Measurements from ENCODE around the gene CTBP2.
"Not testable (repeated sequence)": the region's sequence is repeated elsewhere in the genome, so short reads cannot be mapped to it uniquely, and the experiment has no call there.

The CTBP2 gene

GRCh38 chr10:125082881-125083575 is 77.3 kb downstream of the CTBP2 start:
- no peak for DNase-seq

- DNase-seq: not testable (repeated sequence)
Observed at GRCh38 chr10:125082471-125082870, 77.9 kb downstream of the CTBP2 start.

- no peak for DNase-seq
Observed at GRCh38 chr10:125081931-125082330, 78.4 kb downstream of the CTBP2 start.

DNA sequence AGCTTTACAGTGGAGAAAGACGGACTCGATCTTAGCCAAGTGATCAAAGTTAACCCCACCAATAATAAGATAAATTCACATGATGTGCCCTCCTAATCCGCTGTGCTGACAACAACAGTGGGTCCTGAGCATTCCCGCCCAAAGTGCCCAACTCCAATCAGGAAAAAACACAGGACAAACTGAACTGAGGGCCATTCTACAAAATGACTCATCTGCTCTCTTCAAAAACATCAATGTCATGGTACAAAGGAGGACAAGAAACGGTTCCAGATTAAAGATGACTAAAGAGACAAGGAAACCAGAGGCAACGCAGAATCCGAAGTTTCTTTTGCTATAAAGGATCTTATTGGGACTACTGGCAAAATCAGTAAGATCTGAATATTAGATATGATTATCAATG is 79.4 kb downstream of the CTBP2 start:
- no peak for DNase-seq

DNA sequence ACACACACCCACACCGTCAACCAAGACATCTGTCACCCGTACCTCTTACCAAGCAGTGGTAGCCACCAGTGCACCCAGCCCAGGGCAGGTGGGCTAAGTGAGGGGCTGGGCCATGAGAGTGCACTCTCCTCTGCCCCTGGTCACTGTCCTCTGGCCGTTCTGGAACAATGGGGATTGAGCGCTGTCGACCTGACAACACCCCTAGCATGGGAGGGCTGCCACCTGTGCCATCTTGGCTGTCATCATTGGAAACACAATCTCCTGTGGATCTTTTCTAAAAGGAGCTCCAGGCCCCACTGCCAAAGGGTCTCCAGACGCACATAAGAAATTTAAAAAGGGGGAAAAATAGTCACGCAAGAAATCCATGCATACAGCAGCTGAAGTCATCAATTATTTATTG is 80.1 kb downstream of the CTBP2 start:
- DNase-seq: no peak

DNA sequence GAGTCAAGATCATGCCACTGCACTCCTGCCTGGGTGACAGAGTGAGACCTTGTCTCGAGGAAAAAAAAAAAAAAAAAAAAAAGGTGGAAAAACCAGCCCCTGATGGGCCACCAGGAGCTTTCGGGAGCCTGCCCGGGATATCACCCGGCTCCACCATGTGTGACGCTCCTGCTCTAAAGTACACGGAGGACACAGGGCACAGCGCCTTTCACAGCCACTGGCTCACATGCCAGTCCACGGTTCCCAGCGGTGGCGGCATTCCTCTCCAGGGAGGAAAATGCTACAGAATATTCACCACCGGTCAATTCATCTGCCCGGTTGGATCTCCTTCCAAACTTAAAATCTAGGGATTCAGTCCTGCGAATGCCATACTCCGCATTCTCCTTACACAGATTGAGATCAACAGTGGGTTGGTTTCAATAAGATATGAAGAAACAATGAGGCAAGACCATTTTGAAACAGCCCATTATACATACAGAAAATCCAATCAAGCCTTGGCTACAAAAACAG is 81.2 kb downstream of the CTBP2 start:
- DNase-seq: no peak

DNA sequence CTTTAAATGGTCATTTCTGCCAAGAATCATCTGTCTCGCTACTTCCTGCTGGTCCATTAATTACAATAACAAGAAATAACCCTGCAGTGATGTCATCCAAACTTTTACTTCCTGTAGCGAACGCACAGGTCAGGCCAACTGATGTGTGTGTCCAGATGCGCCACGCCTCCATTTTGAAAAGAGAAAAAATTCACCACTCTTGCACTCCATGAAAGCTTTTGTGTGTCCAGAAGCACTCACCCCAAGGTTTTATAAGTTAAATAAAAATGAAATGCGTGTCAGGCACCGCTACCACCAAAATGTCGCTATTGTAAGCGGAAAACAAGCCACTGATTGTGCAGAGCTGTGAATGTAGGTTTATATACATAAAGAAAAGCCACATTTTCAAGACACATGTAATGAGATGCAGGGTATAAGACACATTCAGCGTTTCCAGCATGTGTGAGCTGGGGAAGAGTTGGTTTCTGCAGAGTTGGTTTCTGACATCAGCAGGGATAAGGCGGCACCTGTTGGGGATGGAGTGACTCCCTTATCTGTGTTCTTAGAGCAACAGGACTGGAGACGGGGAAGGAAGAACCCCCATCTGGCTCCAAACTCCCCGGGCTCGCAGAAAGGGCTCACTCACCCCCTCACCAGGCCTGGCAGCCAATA is 83.3 kb downstream of the CTBP2 start:
- no peak for DNase-seq

GRCh38 chr10:125076121-125076825 is 84.1 kb downstream of the CTBP2 start:
- DNase-seq: no peak

DNA sequence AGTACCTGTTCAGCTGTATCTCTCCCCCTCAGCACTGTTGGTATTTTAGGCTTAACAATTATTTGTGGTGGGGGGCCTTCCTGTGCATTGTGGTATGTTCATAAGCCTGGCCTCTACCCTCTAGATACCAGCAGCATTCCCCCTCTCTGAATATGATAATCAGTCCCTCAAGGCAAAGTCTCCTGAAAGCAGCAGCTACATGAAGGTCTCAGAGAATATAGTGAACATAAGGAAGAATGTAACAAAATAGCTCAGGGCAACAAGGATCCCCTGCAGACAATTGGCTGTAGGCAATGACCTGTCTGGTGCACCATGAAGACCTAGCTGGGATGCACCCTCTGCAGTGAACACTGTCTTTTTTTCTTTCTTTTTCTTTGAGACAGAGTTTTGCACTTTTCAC is 86.4 kb downstream of the CTBP2 start:
- DNase-seq: no peak

DNA sequence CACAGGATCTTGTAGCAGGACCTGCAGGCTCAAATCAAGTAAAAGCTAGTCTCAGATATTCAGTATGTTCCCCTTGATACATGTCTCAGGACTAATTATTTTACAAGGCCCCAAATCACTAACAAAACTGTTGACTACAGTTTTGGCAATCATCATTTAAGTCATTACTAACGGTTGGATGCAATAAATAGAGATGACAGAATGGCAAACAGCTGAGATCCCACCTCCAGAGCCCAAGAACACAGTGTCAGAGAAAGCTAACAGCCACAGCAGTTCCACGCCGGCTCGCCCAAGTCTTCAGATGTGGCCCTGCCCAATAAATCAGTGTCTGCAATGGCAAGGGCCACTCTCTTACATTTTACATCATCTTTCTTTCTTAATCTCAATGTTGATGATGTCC is 87.6 kb downstream of the CTBP2 start:
- no peak for DNase-seq

DNA sequence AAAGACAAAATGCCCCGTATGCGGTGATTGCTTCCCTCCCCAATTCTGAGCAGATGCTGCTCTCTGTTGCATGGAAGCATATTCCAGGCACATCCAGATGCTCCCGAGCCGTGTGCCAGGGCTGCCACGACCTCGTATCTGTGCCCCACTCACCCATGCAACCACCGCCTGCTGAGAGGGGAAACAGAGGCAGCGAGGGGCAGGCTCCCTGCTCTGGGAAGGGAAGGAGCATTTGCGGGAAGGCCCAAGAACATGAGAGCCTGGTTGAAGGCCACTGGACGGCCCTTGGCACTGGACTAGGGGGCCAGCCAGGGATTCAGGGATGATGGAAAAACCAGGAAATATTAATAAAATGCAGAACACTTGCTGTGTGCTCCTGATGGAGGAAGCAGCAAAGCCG is 89.4 kb downstream of the CTBP2 start:
- no peak for DNase-seq

DNA sequence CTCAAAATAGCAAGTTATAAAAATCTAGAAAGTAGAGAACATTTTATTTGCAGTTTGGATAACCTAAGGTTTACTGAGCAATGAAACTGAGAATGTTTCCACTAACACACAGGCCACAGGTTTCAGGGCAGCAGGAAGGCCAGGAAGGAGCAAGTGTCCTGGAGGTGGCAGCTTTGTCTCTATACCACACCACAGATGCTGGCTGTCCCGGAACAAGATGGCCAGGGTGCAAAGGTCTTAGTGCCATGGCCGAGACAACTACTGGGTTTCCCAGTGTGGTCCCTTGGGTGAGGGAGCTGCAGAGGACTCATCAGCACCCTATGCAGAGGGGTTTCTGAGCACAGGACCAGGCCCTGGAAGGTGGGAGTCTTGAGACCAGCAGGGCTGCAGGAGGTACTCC is 92.0 kb downstream of the CTBP2 start:
- no peak for DNase-seq

DNA sequence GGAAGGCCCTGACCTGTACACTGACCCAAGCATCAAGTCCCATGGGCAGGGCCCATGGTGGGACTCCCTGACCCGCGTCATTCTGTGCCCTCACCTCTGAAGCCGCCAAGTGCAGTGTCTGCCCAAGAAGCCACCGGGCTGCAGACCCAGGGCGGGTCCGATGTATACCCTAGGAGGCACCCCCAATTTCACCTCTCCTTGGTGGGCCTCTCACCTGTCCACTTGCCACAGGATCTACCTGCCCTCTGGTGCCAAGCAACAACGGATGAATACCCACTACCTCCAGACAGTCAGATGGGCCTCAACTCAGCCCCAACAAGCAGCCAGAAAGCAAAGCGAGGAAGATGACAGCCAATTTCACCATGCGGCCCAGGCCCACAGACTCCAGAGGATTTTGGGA is 92.6 kb downstream of the CTBP2 start:
- DNase-seq: no peak

- DNase-seq: no peak
Observed at GRCh38 chr10:125066764-125067450, 93.5 kb downstream of the CTBP2 start.

DNA sequence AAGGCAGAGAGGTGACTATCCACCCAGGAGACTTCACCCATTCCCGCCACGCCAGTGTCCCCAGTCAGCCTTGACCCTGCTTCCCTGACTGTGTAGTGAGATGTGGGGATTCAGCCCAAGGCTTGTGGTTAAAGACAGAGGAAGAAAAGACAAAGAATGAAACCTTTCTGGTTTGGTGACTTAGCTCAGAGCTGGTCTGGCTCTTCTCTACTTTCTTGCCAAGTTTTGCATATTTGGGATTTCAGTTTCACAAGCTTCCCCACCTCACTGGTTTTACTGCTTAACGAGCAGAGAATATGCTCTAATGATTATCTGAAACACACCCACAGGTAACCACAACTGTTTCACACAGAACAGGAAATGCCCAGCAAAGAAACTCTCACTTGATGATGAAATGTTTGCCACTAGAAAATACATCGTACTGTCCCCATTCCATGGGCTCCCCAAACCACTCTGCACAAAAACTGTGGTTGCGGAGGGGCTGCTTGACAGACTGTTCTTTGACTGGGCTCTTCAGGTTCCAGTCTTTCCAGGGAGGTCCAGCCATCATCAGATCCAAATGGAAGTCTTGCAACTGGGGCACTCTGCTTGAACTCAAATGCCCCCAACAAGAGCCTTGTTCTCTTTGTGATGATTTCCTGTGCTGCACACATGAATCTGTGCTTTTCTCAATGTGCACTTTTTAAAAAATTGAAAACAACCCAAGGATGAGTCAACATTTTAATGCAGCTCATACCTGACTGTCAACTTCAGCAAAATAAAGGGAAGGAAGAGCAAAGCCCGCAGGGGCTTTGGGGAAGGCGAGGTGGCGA is 95.5 kb downstream of the CTBP2 start:
- DNase-seq: peak; percentile 69

DNA sequence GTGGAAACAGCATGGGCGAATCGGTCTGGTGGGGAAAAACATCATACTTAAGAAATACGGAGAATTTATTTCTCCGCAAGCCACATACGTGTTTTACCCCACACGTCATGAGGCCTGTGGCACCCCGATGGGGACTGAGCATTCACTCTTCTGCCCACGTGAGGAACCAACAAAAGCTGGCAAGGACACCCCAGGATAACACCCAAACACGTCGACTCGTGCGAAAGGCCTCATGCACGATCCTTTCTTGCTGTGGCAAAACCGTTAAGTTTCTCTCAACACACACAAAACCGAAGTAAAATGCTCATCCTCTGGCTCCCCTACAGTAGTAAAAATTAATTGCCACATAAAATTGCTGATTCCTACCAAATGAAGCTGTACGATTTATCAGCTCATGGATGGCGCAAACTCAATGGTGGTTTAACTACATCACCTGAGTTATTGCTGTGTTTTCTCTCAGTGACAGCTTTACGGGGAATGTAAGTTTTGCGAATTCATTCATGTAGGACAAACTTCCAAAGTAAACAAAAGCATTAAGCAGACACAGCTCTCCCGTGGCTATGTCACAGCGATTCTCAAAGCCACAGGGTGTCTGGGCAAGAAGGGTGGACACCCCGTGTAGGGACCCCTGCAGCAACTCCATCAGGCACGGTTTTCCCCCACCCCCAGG is 97.0 kb downstream of the CTBP2 start:
- DNase-seq: no peak

DNA sequence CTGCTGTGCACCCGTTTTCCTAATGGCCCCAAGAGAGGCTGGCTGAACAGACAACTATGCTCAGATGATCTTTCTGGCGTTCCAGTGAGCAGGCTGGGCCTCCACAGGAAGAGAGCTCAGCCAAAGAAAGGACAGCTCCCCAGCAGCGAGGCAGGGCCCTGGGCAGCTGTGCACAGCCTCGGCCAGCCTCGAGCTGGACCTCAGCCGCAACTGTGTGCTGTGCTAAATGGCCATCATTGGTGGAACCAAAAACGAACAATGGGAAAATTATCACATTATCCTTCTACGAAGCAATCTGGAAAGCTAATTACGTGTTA is 97.5 kb downstream of the CTBP2 start:
- no peak for DNase-seq

DNA sequence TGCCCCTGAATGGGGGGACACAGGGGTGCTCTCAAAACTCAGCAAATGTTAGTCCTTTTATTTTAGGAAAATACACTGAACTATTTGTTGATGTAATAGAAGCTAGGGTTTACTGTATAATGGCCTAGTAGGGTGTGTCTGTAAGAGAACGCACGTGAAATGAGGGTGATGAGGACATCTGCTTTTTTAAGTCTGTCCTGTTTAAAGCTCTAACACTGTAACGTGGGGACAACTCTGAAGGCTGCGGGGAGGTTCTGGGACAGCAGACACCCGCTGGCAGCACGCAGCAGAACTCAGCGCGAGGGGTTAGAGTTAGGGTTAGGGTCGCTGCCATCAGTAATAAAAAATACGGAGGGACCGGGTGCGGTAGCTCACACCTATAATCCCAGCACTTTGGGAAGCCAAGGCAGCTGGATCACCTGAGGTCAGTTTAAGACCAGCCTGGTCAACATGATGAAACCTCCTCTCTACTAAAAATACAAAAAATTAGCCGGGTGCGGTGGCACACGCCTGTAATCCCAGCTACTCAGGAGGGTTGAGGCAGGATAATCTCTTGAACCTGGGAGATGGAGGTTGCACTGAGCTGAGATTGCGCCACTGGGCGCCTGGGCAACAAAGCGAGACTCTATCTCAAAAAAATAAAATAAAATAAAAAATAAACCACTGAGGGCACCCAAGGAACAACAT is 98.0 kb downstream of the CTBP2 start:
- DNase-seq: no peak

DNA sequence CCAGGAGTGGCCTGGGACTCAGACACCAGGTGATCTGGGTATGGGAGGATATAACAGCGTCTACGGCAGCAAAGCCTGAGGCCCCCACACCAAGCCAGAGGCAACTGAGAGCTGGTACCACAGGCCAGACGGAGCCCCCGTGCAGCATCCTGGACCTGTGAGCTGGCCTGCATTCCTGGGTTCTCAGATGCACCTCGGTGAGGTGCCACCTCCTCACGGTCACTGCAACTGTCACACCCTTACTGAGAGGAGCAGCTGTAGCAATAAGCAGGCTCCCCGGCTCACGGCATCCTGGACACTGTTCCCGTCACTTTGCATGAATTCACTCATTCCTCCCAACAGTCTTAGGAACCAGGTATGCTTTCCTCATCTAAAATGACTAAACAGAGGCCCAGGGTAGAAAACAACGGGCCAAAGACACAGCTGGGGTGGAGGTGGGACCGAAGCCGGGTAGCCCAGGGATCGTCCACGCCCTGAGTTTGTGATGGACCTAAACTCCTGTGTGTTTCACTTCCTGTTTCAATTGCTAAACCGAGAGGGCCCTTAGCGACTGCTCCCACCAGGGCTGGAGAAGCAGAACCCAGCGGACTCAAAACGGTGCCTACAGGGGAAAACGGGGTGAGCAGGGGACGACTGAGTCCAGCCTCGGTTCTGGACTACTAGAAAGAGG is 98.7 kb downstream of the CTBP2 start:
- no peak for DNase-seq

GRCh38 chr10:125060826-125061556 is 99.4 kb downstream of the CTBP2 start:
- peak; percentile 72 for DNase-seq

Data from activated CD8-positive, alpha-beta memory T cell treated with anti-CD3 and anti-CD28 coated beads for 24 hours (primary cell).